GM03348 (cell line): ENCODE results near the gene PTPN18.

Experiments
- DNase-seq: peaks from one replicate; pipeline ENCODE4 v3.0.0; 2012; ENCODE audit warnings: low spot score

PTPN18 gene

DNA sequence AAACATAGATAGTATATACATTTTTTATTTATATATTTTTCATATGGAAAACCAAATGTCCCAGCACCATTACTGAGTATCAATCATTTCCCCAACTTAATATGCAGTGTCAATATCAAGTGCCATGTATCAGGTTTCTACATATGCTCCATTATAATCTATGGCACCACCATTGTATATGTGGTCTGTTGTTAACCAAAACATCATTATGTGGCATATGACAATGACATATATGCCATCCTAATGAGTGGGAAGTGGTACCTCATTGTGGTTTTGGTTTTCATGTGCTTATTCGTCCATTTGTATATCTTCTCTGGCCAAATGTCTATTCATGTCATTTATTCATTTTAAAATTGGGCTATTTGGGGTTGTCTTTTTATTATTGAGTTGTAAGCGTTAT is 9.2 kb downstream of the PTPN18 start:
- DNase-seq, result no peak

DNA sequence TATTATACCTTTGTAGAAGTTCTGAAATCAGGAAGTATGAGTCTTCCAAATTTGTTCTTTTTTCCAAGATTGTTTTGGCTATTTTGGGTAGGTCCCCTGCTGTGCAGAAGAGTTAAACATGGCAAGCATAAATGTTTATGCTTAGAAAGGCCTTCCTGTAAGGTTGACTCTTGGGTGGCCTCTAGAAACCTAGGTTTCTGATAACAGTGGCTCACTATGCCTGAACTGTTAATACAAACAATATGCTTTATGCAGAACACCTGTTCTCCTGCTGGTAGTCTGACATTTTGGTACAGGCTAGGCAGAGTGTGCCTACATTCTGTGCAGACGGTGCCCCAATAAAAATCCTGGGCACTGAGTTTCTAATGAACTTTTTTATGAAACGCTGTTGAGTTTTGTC is 10.1 kb downstream of the PTPN18 start:
- no peak for DNase-seq

DNA sequence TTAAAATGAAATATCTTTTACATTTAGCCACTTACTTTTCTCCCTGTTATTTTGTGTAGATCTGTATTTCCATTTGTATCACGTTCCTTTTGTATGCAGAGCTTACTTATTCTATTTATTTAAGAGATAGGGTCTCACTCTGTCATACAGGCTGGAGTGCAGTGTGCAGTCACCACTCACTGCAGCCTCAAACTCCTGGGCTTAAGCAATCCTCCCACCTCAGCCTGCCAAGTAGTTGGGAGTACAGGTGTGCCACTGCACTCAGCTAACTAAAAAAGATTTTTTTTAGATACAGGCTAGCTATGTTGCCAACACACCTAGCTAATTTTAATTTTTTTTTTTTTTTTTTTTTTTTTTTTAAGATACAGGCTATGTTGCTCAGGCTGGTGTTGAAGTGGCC is 10.9 kb downstream of the PTPN18 start:
- no peak for DNase-seq

DNA sequence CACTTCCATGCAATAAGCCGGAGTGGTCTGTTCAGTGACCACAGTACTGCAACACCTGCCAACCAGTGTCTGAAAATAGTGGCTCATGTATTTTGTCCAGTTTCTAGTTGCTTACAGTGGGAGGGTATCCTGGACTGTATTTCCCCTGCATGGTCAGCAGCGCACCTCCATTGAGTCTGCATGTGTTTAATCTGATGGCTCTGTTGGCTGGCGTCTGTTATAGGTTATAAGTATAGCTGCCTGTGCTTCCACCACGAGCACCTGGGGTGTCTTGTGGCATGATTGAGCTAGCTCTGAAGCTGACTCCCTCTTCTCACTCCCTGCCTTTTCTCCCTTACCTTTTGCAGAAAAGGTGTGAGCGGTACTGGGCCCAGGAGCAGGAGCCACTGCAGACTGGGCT is 12.9 kb downstream of the PTPN18 start:
- DNase-seq, result no peak

DNA sequence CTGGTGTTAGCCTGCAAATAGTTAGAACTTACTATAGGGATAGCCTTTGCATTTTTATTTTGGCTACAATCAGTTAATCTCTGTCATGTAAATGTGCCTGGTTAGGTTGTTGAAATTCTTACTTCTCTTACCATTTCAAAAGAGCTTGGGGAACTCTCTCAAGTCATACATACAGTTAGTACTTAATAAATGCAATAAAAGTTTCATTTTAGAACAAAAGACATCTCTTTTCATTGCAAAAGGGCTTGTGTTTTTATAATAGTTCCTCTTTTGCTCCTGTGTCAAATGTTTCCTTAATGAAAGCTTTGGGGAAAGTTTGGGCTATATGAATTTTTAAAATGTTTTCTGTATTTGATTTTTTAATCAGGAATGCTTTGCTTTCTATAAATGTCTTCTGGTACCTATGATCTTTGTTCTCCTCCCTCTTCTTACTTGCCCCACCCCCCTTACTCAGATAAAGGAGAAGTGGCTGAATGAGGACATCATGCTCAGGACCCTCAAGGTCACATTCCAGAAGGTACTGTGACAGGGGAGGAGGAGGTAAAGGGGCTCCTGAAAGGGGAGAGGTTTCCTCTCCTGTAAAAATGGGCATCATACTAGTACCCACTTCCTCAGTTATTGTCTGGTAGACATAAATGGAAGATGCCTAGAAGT is 13.6 kb downstream of the PTPN18 start:
- no peak for DNase-seq

DNA sequence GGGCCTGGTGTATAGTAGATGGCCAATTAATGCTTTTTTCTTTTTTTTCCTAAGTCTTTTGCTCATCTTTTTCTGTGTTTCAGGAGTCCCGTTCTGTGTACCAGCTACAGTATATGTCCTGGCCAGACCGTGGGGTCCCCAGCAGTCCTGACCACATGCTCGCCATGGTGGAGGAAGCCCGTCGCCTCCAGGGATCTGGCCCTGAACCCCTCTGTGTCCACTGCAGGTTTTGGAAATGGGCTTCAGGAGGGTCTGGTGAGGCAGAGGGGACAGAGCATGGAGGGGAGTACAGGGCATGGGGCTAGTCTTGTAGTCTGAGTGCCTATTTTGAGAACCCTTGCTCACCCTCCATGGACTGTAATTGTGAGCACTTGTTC is 14.1 kb downstream of the PTPN18 start:
- DNase-seq, result no peak

DNA sequence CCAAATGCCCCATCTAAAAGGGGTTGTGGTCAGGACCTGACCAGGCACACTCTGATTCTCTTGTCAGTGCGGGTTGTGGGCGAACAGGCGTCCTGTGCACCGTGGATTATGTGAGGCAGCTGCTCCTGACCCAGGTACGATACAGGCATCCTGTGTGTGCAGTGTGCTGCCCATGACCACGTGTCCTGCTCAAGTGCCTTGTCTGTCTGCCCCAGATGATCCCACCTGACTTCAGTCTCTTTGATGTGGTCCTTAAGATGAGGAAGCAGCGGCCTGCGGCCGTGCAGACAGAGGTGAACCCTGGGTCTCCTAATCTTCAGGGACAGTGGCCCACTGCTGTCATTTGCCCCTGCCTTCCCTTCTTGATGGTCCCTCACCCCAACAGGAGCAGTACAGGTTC is 14.6 kb downstream of the PTPN18 start:
- DNase-seq, result no peak

DNA sequence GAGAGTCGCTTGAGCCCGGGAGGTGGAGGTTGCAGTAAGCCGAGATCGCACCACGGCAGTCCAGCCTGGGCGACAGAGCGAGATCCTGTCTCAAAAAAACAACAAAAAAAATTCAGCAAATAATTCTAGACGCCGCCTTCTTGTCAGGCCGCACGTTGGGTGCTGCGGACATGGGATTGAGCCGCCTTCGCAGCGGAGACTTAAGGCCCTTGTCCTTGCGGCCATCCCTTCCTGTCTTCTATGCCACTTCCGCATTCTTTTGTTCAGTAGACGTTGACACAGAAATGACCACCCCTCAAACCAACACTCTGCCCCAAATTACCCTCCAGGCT is 15.8 kb downstream of the PTPN18 start:
- DNase-seq, result no peak

DNA sequence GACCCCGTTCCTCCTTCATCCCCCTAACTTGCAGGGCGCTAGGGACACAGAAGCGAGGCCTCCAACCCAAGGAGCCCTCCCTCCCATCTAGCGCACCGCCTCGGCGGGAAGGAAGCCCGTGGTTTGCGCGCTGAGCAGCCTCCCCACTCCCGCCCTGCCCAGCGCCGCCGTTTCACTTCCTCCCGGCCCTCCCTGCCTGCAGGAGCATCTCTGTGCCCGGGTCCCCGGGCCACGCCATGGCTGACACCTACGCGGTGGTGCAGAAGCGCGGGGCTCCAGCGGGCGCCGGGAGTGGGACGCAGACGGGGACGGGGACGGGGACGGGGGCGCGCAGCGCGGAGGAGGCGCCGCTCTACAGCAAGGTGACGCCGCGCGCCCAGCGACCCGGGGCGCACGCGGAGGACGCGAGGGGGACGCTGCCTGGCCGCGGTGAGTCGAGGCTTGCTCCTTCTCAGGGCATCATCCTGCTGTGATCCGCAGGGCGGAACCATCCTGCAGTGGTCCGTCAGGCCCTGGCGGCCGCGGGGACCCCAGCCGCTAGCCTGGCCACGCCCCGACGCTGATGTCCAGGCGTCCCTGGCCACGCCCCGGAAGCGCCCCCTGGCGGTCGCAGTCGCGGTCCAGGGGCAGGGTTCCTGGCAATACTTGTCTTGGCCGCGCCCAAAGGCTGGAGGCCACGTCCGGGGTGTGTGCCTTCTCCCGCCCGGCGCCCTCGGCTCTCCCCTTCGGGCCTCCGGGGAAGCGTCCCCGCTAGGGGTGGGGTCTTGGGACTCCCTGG is 16.4 kb downstream of the PTPN18 start:
- peak; percentile 96 for DNase-seq

DNA sequence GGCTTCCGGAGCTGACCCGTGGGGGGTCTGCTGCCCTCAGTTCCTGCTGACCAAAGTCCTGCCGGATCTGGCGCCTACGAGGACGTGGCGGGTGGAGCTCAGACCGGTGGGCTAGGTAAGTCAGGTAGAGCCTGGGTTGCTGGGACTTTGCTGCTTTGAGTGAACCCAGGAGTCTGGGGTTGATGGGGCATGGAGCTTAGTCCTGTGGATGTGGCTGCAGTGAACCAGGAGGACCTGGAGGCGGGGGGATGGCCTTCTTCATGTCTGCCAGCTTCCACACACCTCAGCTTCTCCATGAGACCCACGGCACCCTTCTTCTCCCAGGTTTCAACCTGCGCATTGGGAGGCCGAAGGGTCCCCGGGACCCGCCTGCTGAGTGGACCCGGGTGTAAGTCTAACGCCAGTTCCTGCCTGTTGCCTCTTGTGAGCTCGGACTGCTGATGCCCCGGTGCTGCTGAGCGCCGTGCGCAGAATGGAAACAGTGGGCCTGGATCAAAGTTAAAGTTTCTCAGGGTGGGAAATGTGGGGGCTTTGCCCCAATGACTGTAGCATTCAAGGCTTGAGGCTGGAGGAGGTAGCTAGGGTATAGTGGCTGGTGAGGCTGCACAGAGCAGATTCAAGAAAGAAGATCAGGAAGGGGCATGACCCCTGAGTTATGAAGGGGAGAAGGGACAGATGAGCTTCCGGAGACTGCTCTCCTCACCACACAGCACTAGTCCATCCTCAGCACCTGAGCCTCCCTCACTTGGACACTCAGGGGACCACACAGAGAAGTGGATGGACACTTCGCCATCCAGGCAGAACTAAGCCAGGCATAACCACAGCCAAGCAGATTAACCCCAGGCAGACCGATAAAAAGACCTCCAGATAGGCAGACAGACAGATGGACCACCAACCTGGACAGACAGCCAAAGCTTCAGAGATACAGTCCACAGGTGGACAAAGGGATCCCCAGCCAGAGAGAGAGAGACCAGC is 17.3 kb downstream of the PTPN18 start:
- DNase-seq, result peak; percentile 26

DNA sequence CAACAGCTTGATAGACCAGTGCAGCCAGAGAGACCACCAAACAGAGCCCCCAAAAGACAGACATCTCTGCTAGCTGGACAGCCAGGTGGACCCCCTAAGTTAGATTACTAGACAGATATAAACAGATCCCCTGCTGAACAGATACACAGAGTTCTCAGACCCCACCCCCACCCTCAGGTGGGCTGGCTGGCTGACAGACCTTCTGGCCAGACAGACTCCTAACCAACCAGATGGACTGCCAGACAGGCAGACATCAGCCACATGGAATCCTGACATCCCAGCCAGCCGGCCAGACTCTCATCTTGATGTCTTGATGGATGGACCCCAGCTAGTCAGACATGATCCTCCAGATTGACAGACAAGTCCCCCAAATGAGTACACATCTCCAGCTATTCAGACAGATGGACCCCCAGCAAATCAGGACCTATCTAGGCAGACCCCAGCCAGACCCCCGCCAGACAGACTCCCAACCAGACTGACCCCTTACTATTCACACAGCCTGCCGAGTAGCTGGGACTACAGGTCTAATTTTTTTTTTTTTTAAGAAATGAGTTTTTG is 18.0 kb downstream of the PTPN18 start:
- DNase-seq, result no peak

DNA sequence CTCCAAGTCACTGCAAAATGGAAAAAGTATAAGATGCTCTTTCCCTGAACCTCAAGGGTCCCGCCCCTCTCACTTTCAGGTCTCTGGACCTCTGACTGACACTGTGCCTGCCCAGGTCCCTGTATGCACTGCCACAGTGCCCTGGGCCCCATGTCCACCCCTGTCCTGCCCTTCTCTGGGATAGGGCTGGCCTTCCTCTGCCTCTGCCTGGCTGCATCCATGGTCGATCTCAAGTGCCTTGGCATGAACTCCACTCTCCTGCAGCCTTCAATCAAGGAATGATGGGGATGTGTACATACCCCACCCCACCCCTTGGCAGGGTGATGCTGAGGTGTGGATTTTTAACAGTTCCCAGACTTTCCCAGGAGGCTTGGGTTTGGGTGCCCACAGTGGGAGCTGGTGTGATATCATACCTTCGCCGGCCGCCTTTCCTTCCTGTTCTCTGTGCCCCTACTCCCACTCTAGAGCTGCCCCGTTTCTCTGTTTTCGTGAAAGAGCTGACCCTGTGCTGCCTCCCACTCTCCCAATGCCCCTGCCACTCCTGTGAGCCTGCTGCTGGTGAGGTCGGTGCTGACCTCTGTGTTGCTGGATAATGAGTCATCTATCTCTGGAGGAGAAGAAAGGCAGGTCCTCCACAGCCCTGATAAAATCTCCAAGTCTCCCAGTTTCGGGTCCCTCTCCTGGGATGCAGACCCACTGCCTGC is 18.9 kb downstream of the PTPN18 start:
- peak; percentile 31 for DNase-seq

DNA sequence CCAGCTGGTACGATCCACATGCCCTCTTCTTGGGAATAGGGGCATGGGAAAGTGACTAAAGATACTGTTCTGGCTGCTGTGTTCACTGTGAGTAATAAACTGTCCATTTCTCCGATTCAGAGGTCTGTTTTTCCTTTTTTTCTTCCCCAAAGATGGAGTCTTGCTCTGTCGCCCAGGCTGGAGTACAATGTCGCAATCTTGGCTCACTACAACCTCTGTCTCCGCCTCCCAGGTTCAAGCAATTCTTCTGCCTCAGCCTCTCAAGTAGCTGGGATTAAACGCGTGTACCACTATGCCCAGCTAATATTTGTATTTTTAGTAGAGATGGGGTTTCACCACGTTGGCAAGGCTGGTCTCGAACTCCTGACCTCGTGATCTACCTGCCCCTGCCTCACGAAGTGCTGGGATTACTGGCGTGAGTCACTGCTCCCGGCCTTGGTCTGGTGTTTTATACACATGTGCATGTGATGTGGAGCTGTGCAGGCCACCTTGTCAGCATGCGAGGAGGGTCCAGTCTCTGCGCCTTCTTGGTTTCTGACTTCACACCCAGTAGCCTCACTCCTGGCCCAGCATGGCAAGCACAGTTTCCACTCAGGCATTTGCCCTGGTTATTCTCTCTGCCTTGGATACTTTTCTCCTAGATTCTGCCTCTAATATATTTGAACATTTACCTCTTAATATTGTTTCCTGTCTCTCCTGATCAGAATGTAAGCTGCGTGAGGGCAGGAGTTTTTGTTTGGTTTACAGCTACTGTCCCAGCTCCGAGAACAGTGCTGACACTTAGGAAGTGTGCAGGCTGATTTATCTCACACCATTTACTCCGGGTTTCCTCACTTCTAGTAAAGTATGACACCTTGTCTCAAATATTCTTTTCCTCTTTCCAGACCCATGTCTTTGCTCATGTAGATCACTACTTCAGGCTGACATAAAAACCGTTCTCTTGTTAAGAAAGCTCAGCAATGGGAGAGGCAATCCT is 19.7 kb downstream of the PTPN18 start:
- no peak for DNase-seq

DNA sequence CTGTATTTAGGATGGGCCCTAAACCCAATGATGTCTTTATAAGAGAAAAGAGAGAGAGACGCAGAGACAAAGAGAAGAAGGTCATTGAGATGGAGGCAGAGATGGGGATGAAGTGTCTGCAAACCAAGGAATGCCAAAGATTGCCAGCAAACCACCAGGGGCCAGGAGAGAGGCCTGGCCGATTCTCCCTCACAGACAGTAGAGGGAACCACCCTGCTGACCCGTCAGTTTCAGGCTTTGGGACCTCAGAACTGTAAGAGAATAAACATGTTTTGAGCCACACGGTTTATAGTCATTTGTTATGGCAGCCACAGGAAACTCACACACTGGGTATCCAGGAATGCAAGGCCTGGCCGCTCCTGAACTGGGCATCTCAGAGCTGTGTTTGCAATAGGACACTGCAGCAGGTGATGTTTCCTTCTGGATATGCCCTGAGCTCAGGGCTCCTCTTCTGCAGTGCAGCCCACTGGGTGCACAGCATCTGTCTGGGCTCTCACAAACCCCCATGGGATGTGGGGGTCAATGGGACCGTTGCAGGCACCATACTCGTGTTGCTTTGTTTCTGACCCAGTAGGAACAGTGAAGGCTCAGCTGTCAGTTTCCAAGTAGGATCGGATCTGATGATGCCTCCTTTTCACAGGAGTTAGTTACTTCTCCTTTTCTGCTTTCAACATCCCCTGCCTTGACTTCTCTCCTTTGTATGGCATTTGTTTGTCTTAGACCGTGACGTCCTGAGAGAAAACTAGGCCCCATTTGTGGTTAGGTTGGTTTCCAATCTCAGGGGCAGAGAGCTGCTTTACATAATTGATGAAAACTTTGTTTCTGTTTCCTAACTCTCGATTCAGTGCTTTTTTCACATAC is 20.8 kb downstream of the PTPN18 start:
- DNase-seq, result no peak

DNA sequence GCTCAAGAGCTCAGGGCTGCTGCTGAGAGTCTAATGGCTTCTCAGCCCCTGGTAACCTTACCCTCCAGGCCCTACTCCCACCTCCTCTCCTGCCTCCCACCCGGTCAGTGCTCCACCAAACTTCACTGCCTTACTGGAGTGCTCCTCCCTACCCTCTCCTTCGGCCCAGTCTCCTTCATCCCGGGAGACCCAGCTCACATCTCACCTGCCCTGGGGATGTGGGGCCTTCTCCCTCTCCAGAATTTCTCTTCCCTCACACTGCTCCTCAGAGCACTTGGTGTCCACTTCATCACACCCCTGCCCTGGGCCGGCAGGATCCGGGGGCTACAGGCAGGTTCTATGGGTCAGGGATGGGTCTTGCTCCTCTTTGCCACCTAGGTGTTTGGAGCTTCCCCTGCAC is 21.6 kb downstream of the PTPN18 start:
- DNase-seq, result no peak

DNA sequence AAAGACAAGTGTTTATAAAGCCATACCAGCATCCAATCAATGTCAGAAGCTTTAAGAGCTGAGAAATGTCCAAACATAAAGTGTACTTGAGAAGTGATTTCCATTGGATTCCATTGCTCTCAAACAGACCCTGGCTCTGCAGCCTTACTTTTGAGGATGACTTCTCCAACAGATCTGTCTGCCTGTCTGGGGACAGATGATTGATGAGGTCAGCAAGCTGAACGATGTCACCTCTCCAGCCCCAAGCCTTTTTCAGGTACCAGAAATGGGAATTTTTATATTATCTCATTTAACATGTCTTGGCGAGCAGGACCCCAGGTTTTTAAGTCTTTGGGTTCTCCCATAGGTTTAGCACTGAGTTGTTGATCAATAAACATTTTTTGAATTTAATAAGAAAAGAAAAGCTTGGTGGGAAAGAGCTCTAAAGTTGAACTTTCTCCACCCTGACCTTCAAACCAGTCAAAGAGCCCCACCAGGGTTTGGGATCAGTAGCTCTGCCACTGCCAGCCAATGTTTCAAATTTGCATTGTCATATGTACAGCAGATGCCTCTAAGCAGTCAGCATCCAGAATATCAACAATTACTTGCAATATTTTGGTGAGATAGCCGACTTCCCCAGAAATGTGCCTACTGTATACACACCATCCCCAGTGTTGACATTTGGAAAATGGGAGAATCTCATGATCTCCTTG is 22.5 kb downstream of the PTPN18 start:
- DNase-seq, result no peak

DNA sequence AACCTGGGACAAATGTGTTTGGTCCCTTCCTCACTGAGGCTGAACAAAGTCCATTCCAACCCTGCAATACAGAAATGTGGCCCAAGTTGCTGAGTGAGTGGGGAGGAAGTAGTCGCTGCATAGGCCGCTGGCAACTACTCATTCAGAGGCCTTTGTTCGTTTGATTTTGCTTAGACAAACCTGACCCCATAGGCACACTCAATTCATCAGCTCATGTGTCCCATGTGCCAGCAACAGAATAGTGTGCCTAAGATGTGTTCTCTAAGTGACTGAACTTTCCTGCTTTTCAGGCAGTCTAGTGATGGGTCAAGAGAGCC is 23.0 kb downstream of the PTPN18 start:
- DNase-seq, result no peak

DNA sequence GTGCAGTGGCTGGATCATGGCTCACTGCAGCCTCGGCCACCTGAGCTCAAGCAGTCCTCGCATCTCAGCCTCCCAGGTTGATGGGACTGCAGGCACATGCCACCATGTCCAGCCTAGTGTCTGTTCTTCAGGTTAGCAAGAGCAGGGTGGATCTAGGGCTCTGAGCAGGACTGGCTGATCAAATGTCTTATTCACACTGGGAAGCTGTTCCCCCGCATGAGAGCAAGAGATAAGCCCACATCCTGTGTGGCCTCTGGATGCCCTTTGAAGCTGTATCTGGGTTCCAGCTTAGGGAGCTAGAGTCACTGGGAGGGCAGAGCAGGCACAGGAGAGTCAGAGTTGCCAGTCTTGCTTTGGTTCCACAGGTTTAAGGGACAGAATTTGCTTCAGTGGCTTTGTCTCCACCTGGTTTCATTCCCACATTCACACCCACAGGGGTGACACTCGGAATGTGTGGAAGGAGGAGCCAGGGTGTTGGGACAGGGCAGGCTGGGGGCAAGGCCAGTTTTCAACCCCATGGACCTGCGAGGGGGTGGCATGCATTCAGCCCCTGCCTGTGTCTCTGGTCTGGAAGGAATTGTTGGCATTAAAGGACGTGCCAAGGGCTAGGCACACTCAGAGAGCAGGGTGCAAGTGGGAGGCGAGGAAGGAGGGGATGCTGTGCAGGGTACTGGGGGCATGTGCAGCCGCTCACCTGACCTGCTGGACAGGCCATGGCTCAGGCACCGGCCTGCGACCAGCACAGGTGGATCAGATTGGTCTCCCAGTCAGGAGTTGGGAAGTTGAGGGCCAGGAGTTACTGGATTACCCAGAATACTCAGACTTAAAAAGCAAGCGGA is 24.5 kb downstream of the PTPN18 start:
- no peak for DNase-seq
